HG03039 (cell line): Measurements from ENCODE around the gene NPM1.

ENCODE experiments used
- ATAC-seq: cut with Tn5 transposase; IDR thresholded peaks from one replicate; pipeline ENCODE4 v1.9.1; 2021; ENCODE audit warnings: mild to moderate bottlenecking, moderate library complexity; ENCODE audit not compliant: unreplicated experiment

Gene NPM1

GRCh38 chr5:171445644-171446516, 58.2 kb downstream of the NPM1 start:
- no peak for ATAC-seq

GRCh38 chr5:171447226-171447625, 59.6 kb downstream of the NPM1 start:
- ATAC-seq: no peak

- no peak for ATAC-seq
These were observed 61.8 kb downstream of the NPM1 start for GRCh38 chr5:171449426-171449825.

GRCh38 chr5:171450423-171451331, 63.0 kb downstream of the NPM1 start:
- ATAC-seq: no peak

GRCh38 chr5:171451421-171451820, 63.8 kb downstream of the NPM1 start:
- ATAC-seq: no peak

- no peak for ATAC-seq
These were observed 65.5 kb downstream of the NPM1 start for GRCh38 chr5:171453056-171453725.

- no peak for ATAC-seq
These were observed 66.3 kb downstream of the NPM1 start for GRCh38 chr5:171453988-171454387.

GRCh38 chr5:171454549-171454948, 66.9 kb downstream of the NPM1 start:
- no peak for ATAC-seq

- no peak for ATAC-seq
These were observed 67.9 kb downstream of the NPM1 start for GRCh38 chr5:171455522-171455921.

- ATAC-seq: no peak
These were observed 69.7 kb downstream of the NPM1 start for GRCh38 chr5:171457208-171457981.

- ATAC-seq: no peak
These were observed 72.2 kb downstream of the NPM1 start for GRCh38 chr5:171459839-171460238.
